Hematopoietic multipotent progenitor cell treated with erythropoietin and hydrocortisone succinate and interleukin-3 and kit ligand, for 17 days (in vitro differentiated cells): ENCODE data around the gene PRICKLE1.

Experiments used
- DNase-seq: peaks from one replicate; pipeline ENCODE4 v3.0.0-alpha.2; 2015; ENCODE audit warnings: low spot score

PRICKLE1 gene

DNA sequence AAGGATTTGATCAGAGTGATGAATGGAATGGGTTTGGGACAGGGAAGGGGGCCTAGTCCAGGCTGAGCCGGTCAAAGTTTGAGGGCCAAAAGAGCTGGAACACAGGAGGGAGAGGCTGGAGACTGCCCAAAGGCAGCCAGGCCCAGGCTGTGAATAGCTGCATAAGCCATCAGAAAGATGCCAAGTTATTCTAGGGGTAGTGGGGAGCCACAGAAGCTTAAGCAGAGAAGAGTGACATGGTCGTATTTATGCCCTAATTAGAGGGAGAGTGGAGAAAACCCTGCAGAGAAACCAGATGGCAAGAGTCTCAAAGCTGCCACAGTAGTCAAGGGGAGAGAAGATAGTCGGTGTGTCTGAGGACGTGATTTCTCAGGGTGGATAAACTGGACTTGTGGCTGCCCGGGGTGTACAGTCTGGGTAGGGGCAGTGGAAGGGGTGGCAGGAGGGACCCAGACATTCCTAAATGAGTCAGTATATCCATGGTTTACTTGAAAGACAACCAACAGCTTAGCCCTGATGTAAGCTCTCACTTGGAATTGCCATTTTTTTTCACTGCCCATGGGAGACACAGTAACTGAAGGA lies 99.2 kb downstream of the PRICKLE1 start:
- no peak for DNase-seq

DNA sequence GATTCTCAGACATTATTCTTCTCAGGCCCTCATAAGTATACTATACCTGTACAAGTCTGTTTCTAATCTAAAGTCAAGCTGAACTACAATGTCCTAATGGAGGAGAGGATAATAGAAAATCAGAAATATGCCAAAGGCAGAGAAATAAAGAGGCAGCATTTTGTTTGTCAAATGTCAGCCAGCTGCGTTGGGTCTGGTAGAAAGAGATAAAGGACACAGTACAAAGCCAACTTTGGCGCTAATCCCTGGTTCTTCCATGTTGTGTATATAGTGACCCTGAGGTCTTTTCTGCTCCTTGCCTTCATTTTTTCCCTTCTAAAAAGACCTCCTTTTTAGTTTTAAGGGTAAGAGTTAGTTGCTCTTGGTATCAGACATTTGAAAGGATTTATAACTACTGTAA lies 103.1 kb downstream of the PRICKLE1 start:
- DNase-seq: no peak

DNA sequence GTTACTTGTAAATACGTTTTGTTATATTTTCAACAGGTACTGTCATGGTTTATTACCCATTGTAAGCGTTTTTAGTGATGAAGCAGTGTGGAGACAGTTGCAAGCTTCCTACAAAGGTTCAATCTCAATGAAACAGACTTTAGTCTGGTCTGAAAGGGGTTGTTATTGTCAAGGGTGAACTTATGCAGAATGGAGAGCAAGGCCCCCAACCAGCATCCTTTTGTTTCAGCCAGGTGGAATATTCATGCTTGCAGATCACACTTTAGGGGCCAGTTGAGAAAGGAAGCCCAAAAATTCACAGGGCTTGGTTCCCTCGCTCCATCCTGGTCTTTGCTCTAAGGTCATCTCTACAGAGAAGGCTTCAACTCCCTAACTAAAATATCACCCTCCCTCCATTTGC lies 103.7 kb downstream of the PRICKLE1 start:
- no peak for DNase-seq

DNA sequence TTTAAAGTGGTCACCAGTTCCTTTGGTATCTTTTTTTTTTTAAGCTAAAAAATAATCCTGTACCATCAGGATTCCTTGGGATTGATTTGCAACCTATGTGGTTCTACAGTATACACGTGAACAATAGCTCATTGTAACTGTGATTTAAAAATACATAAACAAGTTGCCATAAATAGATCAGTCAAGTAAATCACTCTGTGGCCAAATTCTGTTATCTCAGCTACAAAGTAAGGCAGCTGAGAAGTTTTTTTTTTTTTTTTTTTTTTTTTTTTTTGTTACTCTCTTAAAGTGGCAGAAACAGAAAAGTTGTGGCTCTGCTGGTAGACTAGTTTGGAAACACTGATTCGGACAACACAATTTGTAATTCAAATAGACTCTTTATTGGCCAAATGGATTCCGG lies 104.5 kb downstream of the PRICKLE1 start:
- no peak for DNase-seq

DNA sequence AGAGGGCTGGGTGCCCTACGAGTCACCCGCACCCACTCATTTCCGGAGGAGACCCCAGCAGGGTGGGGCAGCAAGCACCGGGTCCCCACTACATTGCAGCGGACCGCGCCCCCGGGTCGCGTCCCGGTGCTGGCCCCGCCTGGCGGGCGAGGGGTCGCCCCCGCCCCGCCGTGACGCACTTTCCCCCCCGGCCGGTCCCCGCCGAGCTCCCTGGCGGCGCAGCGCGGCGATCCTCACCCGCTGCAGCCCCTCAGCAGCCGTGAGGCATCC lies 106.1 kb downstream of the PRICKLE1 start:
- no peak for DNase-seq

DNA sequence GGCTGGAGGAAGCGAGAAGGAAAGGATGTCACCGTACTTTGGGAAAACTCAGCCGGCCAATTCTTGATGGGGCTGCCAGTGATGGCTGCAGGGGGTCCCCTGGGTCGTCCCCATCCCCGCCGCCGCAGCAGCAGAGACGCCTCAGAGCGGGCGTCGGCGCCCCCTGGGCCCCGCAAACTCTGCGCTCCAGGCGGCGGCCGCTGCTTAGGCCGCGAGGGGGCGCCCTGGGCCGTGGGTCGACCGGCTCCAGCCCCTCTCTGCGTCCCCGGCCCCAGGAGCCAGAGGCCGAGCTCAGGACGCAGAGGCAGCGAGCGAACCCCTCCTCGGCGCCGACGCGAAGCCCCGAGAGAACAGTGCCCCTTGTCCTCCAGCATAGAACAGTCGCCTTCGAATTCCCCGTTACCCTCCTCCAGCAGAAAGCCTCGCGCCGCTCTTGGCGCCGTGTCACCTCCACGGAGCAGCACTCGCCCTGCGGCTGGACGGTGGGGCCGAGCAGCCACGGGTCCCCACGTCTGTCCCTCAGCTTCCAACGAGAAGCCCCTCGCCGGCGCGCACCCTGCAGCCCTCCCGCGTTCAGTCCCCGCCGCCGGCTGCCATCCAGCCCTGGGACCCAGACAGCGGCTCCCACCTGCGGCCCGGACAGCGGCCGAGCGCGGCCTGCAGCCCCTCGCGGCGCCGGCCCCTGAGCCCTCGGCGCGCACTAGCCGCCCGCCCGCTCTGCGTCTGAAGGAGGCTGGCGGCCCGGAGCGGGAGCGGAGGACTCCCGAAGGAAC lies 106.6 kb downstream of the PRICKLE1 start:
- no peak for DNase-seq

DNA sequence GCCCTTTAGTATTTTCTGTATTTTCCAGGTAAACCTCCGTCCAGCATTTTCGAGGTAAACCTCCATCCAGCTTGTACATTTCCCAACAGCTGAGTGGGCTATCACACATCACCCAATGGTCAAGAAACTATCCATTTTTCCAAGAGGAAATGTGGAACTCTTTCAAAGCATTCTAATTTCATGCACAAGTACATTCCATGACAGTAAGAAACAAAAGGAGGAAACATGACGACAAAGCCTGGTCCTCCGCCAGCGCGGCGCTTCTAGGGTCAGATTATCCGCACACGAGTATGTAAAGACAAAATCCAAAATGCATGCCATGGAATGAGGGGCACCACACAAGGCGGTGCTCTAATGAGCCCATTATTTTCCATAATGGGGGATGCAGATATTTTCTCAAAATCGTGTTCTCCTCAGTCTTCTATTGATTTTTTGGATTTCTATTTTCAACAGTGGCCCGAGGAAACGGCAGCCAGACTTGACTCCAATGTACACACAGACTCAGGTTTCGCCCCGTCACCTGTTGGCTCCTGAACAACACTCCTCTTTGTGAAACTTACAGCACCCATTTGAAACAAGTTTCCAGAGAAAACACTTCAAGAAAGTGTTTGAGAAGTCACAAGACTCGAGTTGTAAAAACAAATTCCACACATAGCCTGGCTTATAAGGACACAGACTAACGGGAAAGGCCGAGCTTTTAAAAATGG lies 107.4 kb downstream of the PRICKLE1 start:
- DNase-seq: no peak

DNA sequence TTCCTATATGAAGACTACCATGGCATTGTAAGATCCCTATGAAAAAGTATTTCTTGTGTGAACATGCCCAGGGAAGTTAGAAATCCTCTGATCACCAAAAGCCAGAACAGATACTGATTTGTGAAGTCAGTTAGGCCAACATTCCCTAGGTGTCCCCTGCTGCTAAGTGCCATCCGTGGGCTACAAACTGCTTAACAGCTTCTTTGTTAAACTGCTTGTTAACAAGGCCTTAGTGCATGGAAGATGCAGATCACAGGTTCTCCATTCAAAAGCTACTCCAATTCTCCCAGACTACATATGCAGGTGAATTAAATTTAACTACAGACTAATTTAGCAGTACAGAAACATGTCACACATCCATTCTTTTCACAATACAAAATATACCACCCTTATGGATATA lies 108.2 kb downstream of the PRICKLE1 start:
- DNase-seq: no peak

DNA sequence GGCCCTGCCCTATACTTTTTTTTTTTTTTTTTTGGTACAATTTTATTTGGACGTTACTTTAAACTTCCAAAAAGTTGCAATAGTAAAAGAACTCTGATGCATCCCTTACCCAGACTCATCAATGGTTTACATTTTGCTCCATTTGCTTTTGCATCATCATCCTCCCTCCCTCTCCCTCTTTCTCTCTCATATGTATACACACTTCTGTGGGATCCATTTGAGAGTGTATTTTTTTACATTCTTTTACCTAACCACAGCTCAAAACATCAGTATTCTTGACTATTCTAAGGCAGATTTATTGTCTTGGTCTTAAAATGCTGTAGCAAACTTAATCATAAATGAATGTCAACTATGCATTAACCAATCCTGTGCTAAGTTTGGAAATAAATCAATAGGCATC lies 111.6 kb downstream of the PRICKLE1 start:
- DNase-seq: no peak

DNA sequence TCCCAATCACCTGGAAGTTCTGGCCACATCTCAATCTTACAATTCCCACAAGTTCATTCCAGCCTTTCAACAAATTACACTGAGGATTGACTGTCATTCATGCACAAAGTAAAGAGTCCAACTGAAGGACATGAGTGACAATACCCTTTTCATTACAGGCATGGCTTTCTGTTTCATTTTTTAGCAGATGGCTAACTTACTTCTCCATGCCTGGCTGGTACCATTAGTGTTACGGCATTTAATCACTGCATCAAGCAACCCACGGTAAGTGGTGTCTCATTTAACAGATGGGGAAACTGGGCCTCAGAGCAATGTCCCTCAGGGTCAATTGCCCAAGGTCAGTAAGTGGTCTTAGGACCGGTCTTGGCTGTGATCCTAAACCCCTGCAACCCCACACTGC lies 114.4 kb downstream of the PRICKLE1 start:
- no peak for DNase-seq

DNA sequence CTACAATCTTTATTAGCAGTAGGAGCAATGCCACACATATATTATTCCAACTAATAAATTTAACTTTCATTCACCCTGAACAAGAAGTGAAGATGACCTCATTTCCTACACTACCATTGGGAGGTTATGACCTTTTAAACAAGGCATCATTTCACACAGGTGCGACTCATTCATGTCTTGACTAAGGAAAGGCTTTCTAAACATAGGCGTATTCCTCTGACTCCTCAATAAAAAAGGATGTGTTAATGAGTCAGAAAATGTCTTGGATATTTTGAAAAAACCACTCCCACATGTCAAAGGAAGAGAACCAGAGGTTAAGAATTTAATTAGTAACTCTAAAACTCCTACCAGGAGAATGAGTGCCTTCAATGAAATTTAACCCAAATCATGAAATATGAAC lies 115.2 kb downstream of the PRICKLE1 start:
- no peak for DNase-seq

DNA sequence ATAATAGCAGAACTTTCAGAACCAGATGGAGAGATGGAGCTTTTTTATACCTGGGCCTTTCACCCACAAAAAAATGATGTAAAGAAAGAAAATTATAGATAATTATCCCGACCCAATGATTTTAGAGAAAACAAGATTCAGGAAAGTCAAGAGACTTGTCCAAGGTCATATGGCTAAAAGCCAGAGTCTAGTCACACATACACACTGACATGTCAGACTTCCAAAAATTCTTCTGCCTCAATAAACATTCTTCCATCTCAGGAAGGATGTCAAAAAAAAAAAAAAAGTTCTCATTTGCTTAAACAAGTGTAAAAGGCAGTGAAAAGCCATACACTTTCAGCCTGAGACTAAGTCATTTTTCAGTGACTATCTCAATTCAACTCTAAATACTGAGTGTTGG lies 116.0 kb downstream of the PRICKLE1 start:
- no peak for DNase-seq

DNA sequence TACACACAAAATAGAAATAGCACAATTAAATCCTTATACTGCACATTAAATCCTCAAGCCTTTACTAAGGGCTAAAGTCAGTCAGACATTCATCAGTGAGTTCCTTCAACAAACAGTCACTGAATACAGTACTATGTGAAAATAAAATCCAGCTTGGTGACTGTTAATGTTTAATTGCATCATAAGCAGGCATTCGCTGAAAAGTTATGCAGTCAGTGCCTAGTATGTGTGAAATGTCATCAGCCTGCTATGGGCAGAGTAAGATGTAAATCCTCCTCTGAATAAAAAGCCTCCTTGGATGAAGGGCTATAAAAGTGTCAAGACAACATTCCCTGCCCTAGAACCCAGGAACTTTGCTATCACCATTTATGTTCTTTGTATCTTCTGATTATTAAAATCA lies 116.4 kb downstream of the PRICKLE1 start:
- DNase-seq: no peak

DNA sequence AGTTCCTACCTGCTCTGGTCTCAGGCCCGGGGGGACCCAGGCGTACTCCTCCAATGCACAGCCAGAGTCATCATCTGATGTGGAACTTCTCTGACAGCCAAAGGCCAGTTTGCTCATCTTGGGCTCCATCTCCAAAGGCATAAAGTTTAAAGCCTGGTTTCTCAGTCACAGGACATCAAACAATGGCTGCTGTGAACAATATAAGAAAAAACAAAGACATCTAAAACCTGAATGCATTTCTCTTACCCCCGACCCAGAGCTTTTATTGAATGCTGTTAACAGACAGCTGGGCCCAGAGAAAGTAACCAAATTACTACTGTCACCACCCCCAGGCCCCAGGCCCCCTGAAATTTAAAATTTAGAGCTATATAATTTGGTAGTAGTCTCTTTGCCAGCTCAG lies 117.2 kb downstream of the PRICKLE1 start:
- DNase-seq: no peak

DNA sequence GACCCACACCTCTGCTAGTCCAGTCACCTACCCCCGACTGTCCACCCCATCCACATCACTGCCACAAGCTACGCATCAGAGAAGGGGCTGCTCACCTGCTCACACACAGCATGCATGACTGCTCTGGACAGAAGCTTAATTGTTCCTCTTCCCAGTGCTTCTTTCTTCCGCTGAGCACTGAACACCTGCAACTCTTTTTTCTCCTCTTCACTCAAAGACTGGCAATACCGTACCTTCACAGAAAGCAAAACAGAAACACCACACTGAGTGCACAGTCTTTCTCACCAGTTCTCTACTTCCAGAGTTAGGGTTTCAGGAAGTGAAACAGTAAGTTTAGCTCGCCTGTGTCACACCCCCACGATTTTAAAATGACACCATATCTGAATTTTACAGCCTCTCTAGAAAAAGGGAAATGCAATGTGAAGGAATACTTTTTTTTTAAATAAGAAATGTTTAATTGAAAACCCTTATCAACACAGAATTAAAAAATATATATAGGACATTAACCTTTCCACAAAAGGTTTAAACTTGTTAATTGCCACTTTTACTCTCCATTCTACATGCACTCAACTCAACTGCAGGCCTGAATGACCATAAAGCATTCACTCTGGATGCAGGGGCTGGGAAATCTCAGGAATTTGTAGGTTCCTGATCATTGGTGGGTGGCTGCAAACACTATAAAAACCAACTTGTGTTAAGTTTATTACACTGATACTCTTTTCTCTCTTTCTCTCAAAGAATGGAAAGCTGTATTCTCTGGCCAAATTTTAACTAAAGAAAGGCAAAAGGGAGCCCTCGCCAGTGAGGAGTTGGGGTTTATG lies 120.0 kb downstream of the PRICKLE1 start:
- no peak for DNase-seq

DNA sequence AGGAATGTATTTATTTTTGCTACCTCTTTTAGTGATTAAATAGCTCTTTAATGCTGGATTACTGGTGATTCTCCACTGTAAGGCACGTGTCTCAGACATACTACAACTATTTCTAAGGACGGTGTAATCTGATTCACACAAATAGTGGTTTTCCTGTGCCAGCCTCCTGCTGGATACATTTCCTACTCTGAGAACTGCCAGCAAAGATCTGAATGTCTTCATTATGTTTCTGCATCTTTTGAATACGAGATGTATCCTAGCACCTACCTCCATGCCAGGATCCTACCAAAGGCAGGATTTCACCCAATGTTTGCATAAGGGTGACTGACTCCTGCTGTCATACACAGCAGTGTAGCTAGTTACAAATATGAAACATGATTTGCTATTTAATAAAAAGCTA lies 120.6 kb downstream of the PRICKLE1 start:
- DNase-seq: no peak

DNA sequence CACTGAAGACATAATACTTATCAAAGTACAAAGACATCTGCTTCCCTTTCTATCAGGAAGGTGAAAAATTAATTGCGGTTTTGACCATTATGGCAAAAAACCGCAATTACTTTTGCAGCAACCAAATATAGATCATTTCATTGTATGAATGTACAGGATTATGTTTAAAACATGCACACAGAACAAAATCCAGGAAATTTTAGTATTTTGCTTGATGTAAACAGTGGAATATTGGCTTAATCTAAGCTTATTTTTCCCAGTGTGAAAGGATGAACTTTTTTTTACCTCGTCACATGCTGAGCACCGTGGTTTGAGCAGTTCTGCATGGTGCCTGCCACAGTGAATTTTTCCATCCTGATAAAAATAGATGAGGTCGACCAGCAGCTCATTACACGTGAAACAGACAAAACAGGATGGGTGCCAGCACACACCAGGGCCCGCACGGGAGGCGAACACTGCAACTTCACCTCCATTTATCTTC lies 121.2 kb downstream of the PRICKLE1 start:
- no peak for DNase-seq

DNA sequence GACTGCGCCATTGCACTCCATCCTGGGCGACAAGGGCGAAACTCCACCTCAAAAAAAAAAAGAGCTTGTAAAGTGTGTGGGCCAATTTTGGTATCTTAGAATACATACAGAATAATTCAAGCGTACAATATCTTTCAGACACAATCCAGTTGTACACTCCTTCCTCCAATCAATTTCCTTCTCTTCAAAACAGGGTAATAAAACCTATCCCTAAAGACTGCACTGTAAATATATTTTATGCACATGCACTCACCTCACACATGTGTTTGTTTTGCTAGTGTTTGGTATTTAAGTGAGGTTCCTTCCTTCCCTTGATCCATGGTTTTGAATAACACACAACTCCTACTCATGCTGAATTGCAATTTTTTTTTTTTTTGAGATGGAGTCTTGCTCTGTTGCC lies 125.9 kb downstream of the PRICKLE1 start:
- no peak for DNase-seq

DNA sequence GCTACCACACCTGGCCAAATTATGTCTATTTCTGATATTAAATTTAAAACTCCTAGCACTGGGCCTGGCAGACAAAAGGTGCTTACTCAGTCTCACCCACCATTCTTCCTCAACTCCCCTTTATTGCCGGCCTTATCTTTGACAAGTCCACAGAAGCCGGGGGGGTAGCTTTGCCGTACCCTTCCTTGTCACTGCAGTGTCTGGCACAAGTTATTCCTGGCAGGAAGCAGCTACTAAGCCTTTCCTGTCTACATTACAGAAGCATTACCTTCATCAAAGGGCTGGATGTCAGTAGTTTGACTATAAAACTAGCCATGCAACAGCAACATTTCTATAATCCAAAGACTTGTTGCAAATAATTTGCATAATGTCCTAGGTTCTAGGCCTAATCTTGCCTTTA lies 127.1 kb downstream of the PRICKLE1 start:
- DNase-seq: no peak

DNA sequence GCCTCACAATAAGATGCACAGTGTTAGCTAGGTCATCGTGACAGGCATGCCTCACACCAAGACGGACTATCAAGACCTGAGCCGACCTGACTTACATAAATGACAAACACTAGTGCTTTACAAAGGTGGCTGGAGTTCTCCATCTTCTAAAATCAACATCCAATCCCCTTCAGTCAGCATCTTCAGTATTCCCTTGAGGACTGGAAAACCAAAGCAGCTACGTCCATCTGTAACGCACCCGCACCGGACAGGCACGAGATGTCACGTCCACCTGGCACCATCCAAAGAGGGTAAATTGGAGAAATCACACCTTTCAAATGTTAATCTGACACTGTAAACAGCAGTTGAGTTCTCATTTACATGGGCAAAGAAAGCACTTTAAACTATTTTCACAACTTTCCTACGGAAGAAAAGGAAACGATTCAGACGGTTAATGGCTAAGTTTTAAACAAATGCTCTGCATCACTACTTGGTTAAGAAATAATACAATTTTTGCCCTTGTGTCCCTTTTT lies 130.2 kb downstream of the PRICKLE1 start:
- no peak for DNase-seq

DNA sequence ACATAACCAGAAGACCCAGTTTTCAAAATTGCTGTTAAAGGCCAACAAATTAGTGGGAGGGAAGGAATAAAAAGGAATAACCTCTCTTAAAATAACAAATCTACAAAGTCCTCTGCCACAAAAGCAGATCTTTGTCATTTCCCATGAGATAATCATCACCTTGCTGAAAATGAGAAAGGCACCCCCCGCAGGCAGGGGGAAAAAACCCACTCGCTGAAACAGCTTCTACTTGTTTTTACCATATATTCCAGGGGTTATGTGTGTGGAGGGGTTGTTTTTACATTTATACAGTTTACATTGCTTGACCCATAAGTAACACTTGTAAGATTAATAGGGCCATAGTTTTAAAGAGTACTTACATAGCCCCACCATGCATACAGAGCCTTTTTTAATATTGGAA lies 131.0 kb downstream of the PRICKLE1 start:
- DNase-seq: no peak

DNA sequence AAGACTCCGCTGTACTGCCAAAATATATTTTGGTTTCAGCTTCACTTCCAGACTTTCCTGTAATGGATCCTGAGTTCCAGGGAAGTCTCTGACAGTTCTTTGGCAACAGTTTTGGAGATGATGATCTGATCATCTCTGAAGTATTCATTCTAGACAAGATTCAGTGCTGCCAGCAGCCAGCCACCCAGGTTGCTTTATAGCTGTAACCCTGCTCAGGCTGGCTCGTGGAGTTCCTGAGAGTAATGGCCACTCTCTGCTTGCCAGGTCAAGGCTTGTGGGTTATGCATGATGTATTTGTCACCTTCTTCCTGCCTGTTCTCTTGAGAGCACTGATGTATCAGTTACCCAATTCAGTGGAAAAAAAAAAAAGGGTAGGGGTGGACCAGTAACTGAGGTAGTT lies 139.3 kb downstream of the PRICKLE1 start:
- no peak for DNase-seq

DNA sequence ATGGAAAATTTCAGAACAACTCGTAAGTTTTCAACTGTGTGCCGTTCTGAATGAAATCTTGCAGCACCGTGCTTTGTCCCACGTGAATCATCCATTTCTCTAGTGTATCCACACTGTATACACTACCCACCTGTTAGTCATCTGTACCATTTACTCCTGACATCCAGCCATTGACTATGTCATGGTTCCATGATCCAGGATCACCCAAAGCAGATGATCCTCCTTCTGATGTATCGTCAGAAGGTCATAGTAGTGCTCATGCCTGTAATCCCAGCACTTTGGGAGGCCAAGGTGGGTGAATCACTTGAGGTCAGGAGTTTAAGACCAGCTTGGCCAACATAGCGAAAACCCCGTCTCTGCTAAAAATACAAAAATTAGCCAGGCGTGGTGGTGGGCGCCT lies 140.7 kb downstream of the PRICKLE1 start:
- no peak for DNase-seq
